ENCODE measurements around the gene PDE5A. TPM values are rescaled to one million over a fixed set of nuclear protein-coding genes. Genes with fewer than 3 reads are reported as not detected.

The PDE5A gene
- total and polyA plus RNA-seq, 2 donors (not counting 1 experiment from before 2014, with no cell fraction given): 0.49 to 1.4 TPM

GRCh38 chr4:119657111-119657611 lies 28.6 kb upstream of the PDE5A start:
- intact Hi-C loops (cut with micrococcal nuclease): no loop called here
- peaks cover 5% of the 10 kb centered on the region for H3K27me3 Mint-ChIP-seq
- CTCF ChIA-PET: no interaction called here

GRCh38 chr4:119656342-119656741 lies 27.7 kb upstream of the PDE5A start:
- no peaks in the 10 kb centered on the region for H3K9me3 ChIP-seq (ENCODE audit: control extremely low read depth in 1 of 3, control insufficient read depth in 2 of 3, insufficient read depth in 1 of 3, low read length in 2 of 3)
- Mint-ChIP-seq H3K27ac (no peak overlapping the region), H3K4me1 (no peaks in the 10 kb centered on the region), H3K27me3 (peaks cover 4% of the 10 kb centered on the region), H3K9me3 (ENCODE audit: insufficient read depth) (no peaks in the 10 kb centered on the region), H3K4me3 (no peak overlapping the region)
- POLR2A ChIA-PET: no interaction called here
- H3K27ac ChIP-seq (ENCODE audit: low read length in 2 of 2): no peak overlapping the region
- no peaks in the 10 kb centered on the region for H3K27me3 ChIP-seq (replicated peaks in 1 of 4; ENCODE audit: control extremely low read depth in 1 of 4, control insufficient read depth in 3 of 4, insufficient read depth in 4 of 4, low read length in 3 of 4)
- TF ChIP-seq EZH2 (IDR thresholded peaks at IDR 0.05; ENCODE audit: borderline replicate concordance, insufficient read depth, low read depth, low read length, poor library complexity, severe bottlenecking) (no peak), CTCF (IDR thresholded peaks at IDR 0.05) (no peak)
- H4K20me1 ChIP-seq (ENCODE audit: control insufficient read depth, insufficient read depth, low read length, poor library complexity, severe bottlenecking): no peaks in the 10 kb centered on the region
- CTCF ChIA-PET: no interaction called here
- H3K4me3 ChIP-seq (ENCODE audit: control extremely low read depth in 1 of 5, extremely low read depth in 1 of 5, insufficient read depth in 1 of 5, low read depth in 2 of 5, low read length in 4 of 5): no peak overlapping the region
- ATAC-seq (ENCODE audit: low read depth) (no peak), DNase-seq (no peak)
- H3K4me2 ChIP-seq (replicated peaks; ENCODE audit: low read depth, low read length, poor library complexity, severe bottlenecking): no peak overlapping the region
- no peaks in the 10 kb centered on the region for H3K79me2 ChIP-seq (ENCODE audit: control insufficient read depth, insufficient read depth, low read length)
- H3K4me1 ChIP-seq (ENCODE audit: control insufficient read depth in 2 of 2, insufficient read depth in 2 of 2, low read length in 2 of 2): no peaks in the 10 kb centered on the region
- intact Hi-C loops (cut with micrococcal nuclease): no loop called here
- H3K36me3 ChIP-seq (replicated peaks in 1 of 2; ENCODE audit: control extremely low read depth in 1 of 2, control insufficient read depth in 1 of 2, extremely low read depth in 1 of 2, insufficient read depth in 2 of 2, low read length in 1 of 2): no peaks in the 10 kb centered on the region
- H3K9ac ChIP-seq (ENCODE audit: low read length): no peak overlapping the region
- H2AFZ ChIP-seq (ENCODE audit: insufficient read depth, low read depth, low read length, poor library complexity, severe bottlenecking): no peak overlapping the region

More at GRCh38 chr4:119657111-119657611, 28.6 kb upstream of the PDE5A start:
- no peak overlapping the region for H3K4me2 ChIP-seq (replicated peaks; ENCODE audit: low read depth, low read length, poor library complexity, severe bottlenecking)
- H3K27ac ChIP-seq (ENCODE audit: low read length in 2 of 2): no peak overlapping the region
- H3K4me1 ChIP-seq (ENCODE audit: control insufficient read depth in 2 of 2, insufficient read depth in 2 of 2, low read length in 2 of 2): no peaks in the 10 kb centered on the region
- H3K36me3 ChIP-seq (replicated peaks in 1 of 2; ENCODE audit: control extremely low read depth in 1 of 2, control insufficient read depth in 1 of 2, extremely low read depth in 1 of 2, insufficient read depth in 2 of 2, low read length in 1 of 2): no peaks in the 10 kb centered on the region
- DNase-seq: no peak
- no peak overlapping the region for H3K4me3 ChIP-seq (ENCODE audit: control extremely low read depth in 1 of 5, extremely low read depth in 1 of 5, insufficient read depth in 1 of 5, low read depth in 2 of 5, low read length in 4 of 5)
- no peak overlapping the region for H3K9ac ChIP-seq (ENCODE audit: low read length)
- no peak overlapping the region for H2AFZ ChIP-seq (ENCODE audit: insufficient read depth, low read depth, low read length, poor library complexity, severe bottlenecking)
- H4K20me1 ChIP-seq (ENCODE audit: control insufficient read depth, insufficient read depth, low read length, poor library complexity, severe bottlenecking): no peaks in the 10 kb centered on the region
- Mint-ChIP-seq H3K9me3 (ENCODE audit: insufficient read depth) (no peaks in the 10 kb centered on the region), H3K27ac (no peak overlapping the region), H3K4me3 (no peak overlapping the region), H3K4me1 (no peaks in the 10 kb centered on the region)
- no peaks in the 10 kb centered on the region for H3K27me3 ChIP-seq (replicated peaks in 1 of 4; ENCODE audit: control extremely low read depth in 1 of 4, control insufficient read depth in 3 of 4, insufficient read depth in 4 of 4, low read length in 3 of 4)
- no peaks in the 10 kb centered on the region for H3K79me2 ChIP-seq (ENCODE audit: control insufficient read depth, insufficient read depth, low read length)
- POLR2A ChIA-PET: no interaction called here
- ATAC-seq (ENCODE audit: low read depth): no peak
- H3K9me3 ChIP-seq (ENCODE audit: control extremely low read depth in 1 of 3, control insufficient read depth in 2 of 3, insufficient read depth in 1 of 3, low read length in 2 of 3): no peaks in the 10 kb centered on the region
- TF ChIP-seq EZH2 (IDR thresholded peaks at IDR 0.05; ENCODE audit: borderline replicate concordance, insufficient read depth, low read depth, low read length, poor library complexity, severe bottlenecking) (no peak), CTCF (IDR thresholded peaks at IDR 0.05) (no peak)
